OCI-LY1 (cell line): ENCODE measurements around the gene KHDC4.

Source experiments
- EZH2 ChIP-seq: fragments of 200-600 bp; sonication (generic), shearing (Covaris generic); IDR thresholded peaks from 2 replicates; pipeline ENCODE4 v1.8.0; 2017; ENCODE audit warnings: borderline replicate concordance, mixed run types, mild to moderate bottlenecking, antibody characterized with exemption, low read length, moderate library complexity, mixed read lengths
- TF ChIP-seq, protein P1 (sequence below): fragments of 200-600 bp; sonication (generic), shearing (Covaris generic); IDR thresholded peaks from 2 replicates; pipeline ENCODE4 v1.5.1; 2017; ENCODE audit warnings: mild to moderate bottlenecking, antibody characterized with exemption, low read length, moderate library complexity, mixed read lengths

DNA sequence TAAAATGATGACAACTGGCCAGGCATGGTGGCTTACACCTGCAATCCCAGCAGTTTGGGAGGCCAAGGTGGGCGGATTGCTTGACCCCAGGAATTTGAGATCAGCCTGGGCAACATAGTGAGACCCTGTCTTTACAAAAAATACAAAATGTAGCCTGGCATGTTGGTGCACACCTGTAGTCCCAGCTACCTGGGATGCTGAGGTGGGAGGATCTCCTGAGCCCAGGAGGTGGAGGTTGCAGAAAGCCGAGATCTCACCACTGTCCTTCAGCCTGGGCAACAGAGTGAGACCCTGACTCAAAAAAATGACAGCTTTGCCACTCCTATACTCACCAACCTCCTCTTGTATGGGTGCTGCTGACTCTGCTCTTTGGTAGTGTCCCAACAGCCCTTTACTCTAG lies 56.3 kb downstream of the KHDC4 start:
- TF ChIP-seq, protein P1, sequence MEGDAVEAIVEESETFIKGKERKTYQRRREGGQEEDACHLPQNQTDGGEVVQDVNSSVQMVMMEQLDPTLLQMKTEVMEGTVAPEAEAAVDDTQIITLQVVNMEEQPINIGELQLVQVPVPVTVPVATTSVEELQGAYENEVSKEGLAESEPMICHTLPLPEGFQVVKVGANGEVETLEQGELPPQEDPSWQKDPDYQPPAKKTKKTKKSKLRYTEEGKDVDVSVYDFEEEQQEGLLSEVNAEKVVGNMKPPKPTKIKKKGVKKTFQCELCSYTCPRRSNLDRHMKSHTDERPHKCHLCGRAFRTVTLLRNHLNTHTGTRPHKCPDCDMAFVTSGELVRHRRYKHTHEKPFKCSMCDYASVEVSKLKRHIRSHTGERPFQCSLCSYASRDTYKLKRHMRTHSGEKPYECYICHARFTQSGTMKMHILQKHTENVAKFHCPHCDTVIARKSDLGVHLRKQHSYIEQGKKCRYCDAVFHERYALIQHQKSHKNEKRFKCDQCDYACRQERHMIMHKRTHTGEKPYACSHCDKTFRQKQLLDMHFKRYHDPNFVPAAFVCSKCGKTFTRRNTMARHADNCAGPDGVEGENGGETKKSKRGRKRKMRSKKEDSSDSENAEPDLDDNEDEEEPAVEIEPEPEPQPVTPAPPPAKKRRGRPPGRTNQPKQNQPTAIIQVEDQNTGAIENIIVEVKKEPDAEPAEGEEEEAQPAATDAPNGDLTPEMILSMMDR = no peak
- no peak for TF ChIP-seq EZH2
